ENCODE data around the gene PATE4.

PATE4 gene

GRCh38 chr11:125886997-125887372 lies 53.9 kb downstream of the PATE4 start:
- no peak for TF ChIP-seq CTCF (conservative IDR thresholded peaks at IDR 0.05; ENCODE audit: low read depth, low read length)
- DNase-seq (ENCODE audit: low read depth): no peak
- H3K4me3 ChIP-seq (ENCODE audit: low read length): peak overlapping the region; percentile 75

- DNase-seq (ENCODE audit: low read depth): peak; percentile 89
- TF ChIP-seq CTCF (conservative IDR thresholded peaks at IDR 0.05; ENCODE audit: low read depth, low read length): peak; percentile 31
- H3K4me3 ChIP-seq (ENCODE audit: low read length): peak within 1 kb of the TSS; percentile 75
Measured at GRCh38 chr11:125887373-125888324, 54.5 kb downstream of the PATE4 start, which contains the start of gene HYLS1. Gene HYLS1 (plus strand): TSS chr11:125887668. CDS start chr11:125899369, 11,701 bp downstream.
